Activated T-helper 9 cell treated with anti-CD3 and anti-CD28 coated beads, Interleukin-2, amount 50 U/mL, for 16 hours (primary cell): ENCODE results near the gene IL24.
A peak's percentile ranks its signal among the peaks of the same experiment; 100 is the strongest.

Experiments used
- DNase-seq: peaks from one replicate; pipeline ENCODE4 v3.0.0-alpha.2; 2020; ENCODE audit warnings: low read depth

The IL24 gene

DNA sequence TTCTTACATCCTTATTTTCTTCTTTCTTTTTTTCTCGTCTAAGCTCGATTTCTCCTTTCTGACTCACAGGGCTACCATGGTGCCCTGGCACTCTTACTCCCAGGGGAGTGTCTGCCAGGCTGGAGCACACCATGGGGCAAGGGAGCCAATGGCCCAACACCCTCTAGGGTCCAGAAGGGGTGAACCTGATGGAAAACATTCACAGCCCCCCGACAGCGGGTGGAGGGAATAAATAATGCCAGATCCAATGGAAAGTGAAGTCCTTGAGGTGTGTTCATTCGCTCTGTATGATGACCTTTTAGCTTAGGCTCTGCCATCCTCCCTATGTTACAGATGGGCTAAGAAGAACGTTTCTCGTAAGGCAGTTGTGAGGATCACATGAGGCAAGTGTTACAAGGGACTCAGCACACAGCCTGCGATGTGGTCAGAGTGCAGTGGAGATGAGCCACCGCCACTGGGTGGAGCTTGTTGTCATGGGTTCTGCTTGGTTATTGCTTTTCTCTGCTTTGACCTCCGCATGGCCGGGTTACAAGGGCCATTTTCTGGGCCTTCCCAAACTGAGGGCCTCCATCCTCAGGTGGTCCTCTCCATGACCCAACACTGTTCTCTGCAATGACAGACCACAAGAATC is 28.0 kb downstream of the IL24 start:
- DNase-seq = peak; percentile 27

DNA sequence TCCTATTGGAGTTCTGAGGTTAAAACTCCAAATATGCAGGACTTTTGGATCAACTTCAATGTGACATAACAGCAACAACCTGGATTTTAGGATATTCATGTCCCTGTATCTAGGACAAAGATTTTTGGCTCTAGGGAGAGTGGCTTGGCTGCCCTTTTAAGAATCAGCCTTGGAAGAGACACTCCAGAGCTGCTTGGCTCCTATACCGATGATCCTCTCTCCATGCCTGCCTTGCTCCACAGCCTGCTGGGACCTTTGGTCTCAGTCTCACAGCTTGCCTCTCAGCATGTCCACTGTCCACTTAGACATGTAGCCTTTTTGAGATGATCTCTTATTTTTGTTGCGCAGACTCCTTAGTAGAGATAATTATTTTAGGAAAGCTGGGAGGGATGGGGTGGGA is 29.0 kb downstream of the IL24 start:
- no peak for DNase-seq

DNA sequence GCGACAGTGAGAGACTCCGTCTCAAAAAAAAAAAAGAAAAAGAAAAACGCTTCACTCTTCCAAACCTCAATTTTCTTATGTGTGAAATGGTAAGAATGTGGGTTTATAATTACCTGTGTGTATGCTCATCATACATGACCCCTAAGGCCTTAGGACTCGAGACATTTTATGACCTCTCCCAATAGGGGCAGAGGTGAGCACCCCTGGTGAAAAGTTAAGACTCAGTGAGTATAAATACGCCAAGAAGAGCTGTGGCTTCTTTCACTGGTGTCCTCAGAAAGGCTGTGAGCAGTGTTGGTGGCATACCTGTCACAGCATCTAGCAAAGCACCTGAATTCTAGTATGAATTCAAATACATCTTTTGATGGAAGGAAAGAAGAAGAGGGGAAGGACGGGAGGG is 32.3 kb downstream of the IL24 start:
- DNase-seq = no peak

DNA sequence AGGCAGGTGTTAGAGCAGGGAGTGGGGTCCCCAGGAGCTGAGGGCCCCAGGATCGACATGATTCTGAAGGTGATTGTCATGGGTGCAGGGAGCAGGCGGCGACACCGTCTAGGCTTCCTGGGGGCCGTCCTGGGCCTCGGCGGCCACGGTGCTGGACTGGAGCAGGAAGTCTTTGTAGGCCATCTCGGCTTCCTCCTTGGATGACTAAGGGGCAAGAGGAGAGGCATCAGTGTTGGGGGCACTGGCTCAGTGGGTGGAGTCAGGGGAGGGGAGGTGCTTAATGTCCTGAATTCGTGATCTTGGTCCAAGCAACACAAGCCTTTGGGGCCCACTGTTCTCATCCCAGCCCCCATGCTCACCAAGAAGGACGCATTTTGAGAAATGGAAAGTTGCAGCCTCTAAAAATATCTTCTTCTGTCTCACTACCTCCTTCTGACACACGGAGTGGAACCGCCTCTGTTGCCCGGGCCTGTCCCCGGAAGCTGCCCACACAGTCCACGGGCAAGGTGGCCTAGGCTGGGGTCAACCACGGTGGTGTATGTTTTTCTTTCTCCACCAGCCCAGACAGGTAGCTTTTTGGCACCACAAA is 33.1 kb downstream of the IL24 start:
- DNase-seq = peak; percentile 16

DNA sequence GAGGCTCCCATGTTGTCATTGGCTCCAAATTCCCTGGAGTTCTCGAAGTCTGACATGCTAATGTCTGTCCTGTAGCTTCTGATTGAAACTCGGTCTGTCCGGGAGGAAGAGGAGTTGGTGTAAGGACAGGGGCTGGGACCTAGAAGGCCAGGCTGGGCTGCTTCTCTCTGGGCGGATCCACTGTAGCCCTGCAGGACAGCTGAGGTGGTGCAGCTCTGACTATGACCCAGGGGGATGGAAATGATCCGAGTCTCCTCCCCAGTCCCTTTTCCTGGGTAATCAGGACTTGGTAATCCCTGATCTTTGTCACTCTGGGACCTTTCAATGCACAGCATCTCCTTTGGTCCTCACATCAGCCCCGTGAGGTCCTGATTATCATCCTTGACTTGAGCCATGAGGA is 34.5 kb downstream of the IL24 start:
- DNase-seq = no peak

DNA sequence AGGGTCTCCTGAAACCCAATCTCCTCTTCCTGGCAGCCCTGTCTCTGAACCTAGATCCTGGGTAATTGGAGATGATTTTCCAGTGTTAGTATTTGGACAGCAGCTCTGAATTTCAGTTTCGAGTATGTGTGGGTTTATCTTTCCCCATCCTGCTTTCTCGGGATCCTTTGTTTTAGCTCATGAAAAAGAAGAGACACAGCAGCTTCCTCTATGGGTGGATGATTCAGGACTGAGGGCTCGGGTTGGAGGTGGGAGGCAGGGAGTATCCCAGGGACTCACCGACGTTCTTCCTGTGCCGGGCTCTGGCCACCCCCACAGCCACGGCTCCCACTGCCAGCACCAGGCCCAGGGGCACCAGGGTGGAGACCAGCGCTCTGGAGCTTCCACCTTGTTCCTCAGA is 34.9 kb downstream of the IL24 start:
- no peak for DNase-seq

GRCh38 chr1:206933333-206933945 is 36.2 kb downstream of the IL24 start:
- DNase-seq = peak; percentile 57

GRCh38 chr1:206935491-206936067 is 38.3 kb downstream of the IL24 start:
- DNase-seq = no peak

- DNase-seq = no peak
Observed at GRCh38 chr1:206937425-206937824, 40.2 kb downstream of the IL24 start.

- no peak for DNase-seq
Observed at GRCh38 chr1:206939131-206939530, 41.9 kb downstream of the IL24 start.

- no peak for DNase-seq
Observed at GRCh38 chr1:206939841-206940587, 42.8 kb downstream of the IL24 start.

- DNase-seq = no peak
Observed at GRCh38 chr1:206940588-206940936, 43.3 kb downstream of the IL24 start.

- no peak for DNase-seq
Observed at GRCh38 chr1:206941766-206942418, 44.6 kb downstream of the IL24 start.

DNA sequence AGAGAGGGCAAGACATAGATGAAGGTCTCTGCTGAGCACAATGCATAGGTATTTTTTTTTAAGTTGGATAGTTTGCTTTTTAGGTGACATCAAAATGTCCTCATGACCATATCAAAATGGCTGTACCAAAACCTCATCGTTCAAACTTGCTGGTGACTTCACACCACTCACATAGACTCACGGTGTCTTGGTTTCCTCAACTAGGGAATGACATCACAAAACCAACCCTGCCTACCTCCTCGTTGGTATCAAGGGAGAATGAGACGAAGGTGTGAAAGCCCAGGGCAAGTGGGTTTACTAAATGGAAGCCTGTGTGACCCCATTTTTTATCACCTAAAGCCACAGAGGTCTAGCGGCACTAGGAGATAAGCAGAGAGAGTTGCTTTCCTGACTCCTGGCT is 47.5 kb downstream of the IL24 start:
- DNase-seq = no peak

GRCh38 chr1:206945779-206946178 is 48.5 kb downstream of the IL24 start:
- DNase-seq = no peak

DNA sequence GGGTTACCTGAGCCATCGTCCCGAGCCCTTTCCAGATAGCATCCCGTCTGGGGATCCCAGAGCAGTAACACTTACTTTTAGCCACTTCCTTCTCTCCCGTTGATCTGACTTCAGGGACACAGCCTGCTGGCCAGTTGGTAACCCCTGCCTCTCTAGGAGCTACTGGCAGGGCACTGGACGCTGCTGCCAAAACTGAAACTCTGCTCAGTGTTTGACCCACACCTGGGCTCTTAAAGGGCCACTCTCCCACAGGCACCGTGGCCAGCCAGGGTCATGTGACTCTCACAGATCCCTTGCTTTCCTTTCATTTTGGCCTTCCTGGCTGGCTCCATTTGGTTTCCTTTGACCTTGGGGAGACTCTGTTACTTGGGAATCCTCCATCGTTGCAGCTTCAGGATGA is 49.0 kb downstream of the IL24 start, which contains the start of gene PIGR:
Gene PIGR, minus strand, starts transcription at position 206 of the 400 bp plus-strand sequence. CDS start 5,935 bp downstream, outside the sequence.
- DNase-seq = no peak

GRCh38 chr1:206947255-206947654 is 50.0 kb downstream of the IL24 start:
- DNase-seq = no peak

DNA sequence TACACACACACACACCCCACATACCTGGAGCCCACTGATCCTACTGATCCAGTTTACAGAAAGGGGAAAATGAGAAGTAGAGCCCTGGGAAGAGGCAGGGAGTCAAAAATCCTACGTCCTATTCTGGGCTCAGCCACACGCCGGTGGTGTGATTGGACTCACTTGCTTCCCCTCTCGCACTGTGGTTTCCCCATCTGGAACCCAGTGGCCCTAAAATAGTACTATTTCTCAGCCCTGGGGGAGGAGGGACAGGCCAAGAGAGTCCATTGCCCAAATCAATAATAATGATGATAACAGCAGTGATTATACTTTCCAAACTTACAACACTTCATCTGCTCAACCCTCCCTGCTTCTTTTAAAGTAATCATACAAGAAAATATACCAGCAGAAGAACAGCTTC is 52.0 kb downstream of the IL24 start:
- DNase-seq = no peak

GRCh38 chr1:206949641-206950040 is 52.4 kb downstream of the IL24 start:
- DNase-seq = no peak

- DNase-seq = no peak
Observed at GRCh38 chr1:206951318-206952100, 54.3 kb downstream of the IL24 start.

DNA sequence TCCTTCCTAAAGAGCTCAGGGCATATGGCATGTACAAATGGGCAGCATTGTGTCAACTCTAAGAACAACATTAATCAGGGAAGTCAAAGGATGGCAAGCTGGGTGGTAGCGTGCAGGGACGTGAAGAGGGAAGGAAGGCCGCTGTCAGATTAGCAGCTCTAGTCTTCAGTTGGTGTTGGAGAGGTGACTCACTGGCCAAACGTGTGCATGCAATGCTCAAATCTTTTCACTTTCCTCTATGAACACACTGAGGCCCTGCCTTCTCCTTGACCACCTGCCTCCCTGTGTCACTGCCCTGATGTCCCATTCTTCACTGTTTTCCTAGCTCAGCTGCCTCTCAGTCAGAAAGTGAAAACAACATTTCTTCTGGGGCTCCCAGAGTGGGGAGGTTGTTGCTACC is 54.9 kb downstream of the IL24 start:
- no peak for DNase-seq
